ENCODE measurements around the gene SLC24A1.

GRCh38 chr15:65646486-65646885 is 24.7 kb downstream of the SLC24A1 start:
- TF ChIP-seq EZH2 (IDR thresholded peaks at IDR 0.05; ENCODE audit: insufficient read depth, poor library complexity, severe bottlenecking) (no peak), EZH2phosphoT487 (IDR thresholded peaks at IDR 0.05; ENCODE audit: insufficient read depth, low read depth) (no peak)

All from GM23248 (cell line).